Upper lobe of left lung (tissue), 4 donors: ENCODE measurements around the gene DAPK1.

Source experiments
- EP300 ChIP-seq, 4 donors: sonication (generic); formaldehyde crosslinking; IDR thresholded peaks; one replicate each; pipeline ENCODE4 v1.5.1; 2017; ENCODE audit warnings: antibody characterized with exemption in 4 of 4, control low read depth in 2 of 4
- TF ChIP-seq, protein P1 (sequence below), 6 experiments: fragments of 450-650 bp in 4 of 6; fragments of 200-600 bp in 2 of 6; sonication (generic) in 2 of 6; IDR thresholded peaks; one replicate each; pipeline ENCODE4 v1.5.1; 2016 to 2019; ENCODE audit warnings: antibody characterized with exemption in 6 of 6

DNA sequence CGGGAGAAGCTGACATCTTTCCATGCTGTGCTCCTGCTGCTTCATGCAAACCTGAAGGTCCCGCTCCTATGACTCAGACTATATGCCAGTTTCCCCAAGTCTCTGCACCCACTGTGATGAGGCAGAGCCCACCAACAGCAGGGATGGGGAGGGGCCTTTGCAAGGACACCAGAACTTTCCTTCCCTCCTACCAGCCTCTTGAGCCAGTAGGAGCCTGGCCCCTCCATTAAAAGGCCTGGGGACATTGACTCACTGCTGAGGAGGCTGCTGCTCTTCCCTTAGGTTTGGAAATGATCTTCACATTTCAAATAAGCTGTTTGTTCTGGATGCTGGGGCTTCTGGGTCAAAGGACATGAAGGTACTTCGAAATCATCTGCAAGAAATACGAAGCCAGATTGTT, 202.2 kb downstream of the DAPK1 start:
- TF ChIP-seq, protein P1, sequence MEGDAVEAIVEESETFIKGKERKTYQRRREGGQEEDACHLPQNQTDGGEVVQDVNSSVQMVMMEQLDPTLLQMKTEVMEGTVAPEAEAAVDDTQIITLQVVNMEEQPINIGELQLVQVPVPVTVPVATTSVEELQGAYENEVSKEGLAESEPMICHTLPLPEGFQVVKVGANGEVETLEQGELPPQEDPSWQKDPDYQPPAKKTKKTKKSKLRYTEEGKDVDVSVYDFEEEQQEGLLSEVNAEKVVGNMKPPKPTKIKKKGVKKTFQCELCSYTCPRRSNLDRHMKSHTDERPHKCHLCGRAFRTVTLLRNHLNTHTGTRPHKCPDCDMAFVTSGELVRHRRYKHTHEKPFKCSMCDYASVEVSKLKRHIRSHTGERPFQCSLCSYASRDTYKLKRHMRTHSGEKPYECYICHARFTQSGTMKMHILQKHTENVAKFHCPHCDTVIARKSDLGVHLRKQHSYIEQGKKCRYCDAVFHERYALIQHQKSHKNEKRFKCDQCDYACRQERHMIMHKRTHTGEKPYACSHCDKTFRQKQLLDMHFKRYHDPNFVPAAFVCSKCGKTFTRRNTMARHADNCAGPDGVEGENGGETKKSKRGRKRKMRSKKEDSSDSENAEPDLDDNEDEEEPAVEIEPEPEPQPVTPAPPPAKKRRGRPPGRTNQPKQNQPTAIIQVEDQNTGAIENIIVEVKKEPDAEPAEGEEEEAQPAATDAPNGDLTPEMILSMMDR (IDR thresholded peaks at IDR 0.05) = no peak
- TF ChIP-seq EP300 (IDR thresholded peaks at IDR 0.05) = no peak
